ENCODE measurements around the gene GMPPB.

Gene GMPPB

DNA sequence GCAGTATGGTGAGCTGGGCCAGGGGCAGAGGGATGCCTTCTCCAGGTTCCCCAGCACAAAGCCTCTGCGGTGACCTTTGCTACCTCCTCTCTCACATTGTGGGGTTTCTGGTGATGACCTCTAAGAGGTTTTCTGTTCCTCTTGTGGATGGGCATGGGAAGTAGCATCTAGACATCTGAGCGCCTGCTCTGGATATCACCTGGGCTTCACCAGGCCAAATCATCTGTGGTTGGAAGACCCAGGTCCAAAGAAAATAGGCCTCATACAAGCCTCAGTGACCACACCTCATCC, 42.6 kb downstream of the GMPPB start:
- TF ChIP-seq, protein P1, sequence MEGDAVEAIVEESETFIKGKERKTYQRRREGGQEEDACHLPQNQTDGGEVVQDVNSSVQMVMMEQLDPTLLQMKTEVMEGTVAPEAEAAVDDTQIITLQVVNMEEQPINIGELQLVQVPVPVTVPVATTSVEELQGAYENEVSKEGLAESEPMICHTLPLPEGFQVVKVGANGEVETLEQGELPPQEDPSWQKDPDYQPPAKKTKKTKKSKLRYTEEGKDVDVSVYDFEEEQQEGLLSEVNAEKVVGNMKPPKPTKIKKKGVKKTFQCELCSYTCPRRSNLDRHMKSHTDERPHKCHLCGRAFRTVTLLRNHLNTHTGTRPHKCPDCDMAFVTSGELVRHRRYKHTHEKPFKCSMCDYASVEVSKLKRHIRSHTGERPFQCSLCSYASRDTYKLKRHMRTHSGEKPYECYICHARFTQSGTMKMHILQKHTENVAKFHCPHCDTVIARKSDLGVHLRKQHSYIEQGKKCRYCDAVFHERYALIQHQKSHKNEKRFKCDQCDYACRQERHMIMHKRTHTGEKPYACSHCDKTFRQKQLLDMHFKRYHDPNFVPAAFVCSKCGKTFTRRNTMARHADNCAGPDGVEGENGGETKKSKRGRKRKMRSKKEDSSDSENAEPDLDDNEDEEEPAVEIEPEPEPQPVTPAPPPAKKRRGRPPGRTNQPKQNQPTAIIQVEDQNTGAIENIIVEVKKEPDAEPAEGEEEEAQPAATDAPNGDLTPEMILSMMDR (IDR thresholded peaks at IDR 0.05; ENCODE audit: insufficient read depth, low read depth, low read length, missing control alignments): no peak
- no peak for DNase-seq (ENCODE audit: low read depth)
- H3K4me3 ChIP-seq (ENCODE audit: low read length): no peak overlapping the region

GRCh38 chr3:49680493-49681231, 43.1 kb downstream of the GMPPB start:
- H3K4me3 ChIP-seq (ENCODE audit: low read length): no peak overlapping the region
- TF ChIP-seq, protein P1 (IDR thresholded peaks at IDR 0.05; ENCODE audit: insufficient read depth, low read depth, low read length, missing control alignments): no peak
- DNase-seq (ENCODE audit: low read depth): no peak

DNA sequence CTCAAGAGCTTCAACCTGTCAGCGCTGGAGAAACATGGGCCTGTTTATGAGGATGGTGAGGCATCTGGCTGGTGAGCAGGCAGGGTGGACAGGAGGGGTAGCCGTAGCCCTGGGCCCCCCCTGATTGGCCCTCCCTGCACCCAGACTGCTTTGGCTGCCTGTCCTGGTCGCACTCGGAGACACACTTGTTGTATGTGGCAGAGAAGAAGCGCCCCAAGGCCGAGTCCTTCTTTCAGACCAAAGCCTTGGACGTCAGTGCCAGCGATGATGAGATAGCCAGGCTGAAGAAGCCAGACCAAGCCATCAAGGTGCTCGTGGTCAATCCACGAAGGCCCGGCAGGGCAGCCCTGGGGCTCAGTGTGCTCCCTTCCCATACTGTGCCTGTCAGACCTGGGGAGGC, 47.8 kb downstream of the GMPPB start:
- no peak overlapping the region for H3K4me3 ChIP-seq (ENCODE audit: low read length)

DNA sequence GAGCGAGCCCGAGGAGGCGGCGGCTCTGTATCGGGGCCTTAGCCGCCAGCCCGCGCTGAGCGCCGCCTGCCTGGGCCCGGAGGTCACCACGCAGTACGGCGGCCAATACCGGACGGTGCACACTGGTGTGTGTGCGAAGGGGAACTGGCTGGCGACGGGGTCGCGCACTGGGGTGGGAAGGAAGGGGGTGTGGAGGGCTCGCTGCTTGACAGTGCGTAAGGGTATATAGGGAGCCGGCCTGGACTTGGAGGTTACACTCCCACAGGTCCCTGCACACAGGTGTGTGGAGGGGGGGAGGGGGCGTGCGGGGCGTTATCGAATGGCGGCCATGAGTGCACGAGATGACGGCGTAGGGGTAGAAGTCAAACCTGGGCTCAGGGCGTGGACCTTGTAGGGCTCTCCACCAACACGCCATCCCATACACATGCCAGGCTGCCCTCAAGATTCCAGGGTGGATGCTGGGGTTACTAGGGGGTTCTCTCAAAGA, 49.2 kb downstream of the GMPPB start:
- TF ChIP-seq, protein P1 (IDR thresholded peaks at IDR 0.05; ENCODE audit: insufficient read depth, low read depth, low read length, missing control alignments): no peak
- peak; percentile 11 for DNase-seq (ENCODE audit: low read depth)
- H3K4me3 ChIP-seq (ENCODE audit: low read length): peak overlapping the region; percentile 79

More for the DNA sequence above, 47.8 kb downstream of the GMPPB start:
- no peak for DNase-seq (ENCODE audit: low read depth)
- TF ChIP-seq, protein P1 (IDR thresholded peaks at IDR 0.05; ENCODE audit: insufficient read depth, low read depth, low read length, missing control alignments): no peak

- peak; percentile 99 for DNase-seq (ENCODE audit: low read depth)
- H3K4me3 ChIP-seq (ENCODE audit: low read length): peak within 1 kb of the TSS; percentile 79
- TF ChIP-seq, protein P1 (IDR thresholded peaks at IDR 0.05; ENCODE audit: insufficient read depth, low read depth, low read length, missing control alignments): no peak
These were observed 49.8 kb downstream of the GMPPB start, which contains the start of gene APEH for GRCh38 chr3:49673715-49674496. Gene APEH, plus strand, starts transcription at chr3:49674351. Its CDS starts 51 bp downstream, at chr3:49674402.

- H3K4me3 ChIP-seq (ENCODE audit: low read length): peak overlapping the region; percentile 79
- TF ChIP-seq, protein P1 (IDR thresholded peaks at IDR 0.05; ENCODE audit: insufficient read depth, low read depth, low read length, missing control alignments): no peak
- DNase-seq (ENCODE audit: low read depth): peak; percentile 42
These were observed 50.5 kb downstream of the GMPPB start for GRCh38 chr3:49673121-49673714.

Measured in epithelial cell of esophagus (primary cell).